ENCODE data around the gene LNPEP.

Gene LNPEP

GRCh38 chr5:96963267-96963666 lies 27.4 kb downstream of the LNPEP start:
- no peak for DNase-seq

- DNase-seq = no peak
These were observed 30.9 kb downstream of the LNPEP start for GRCh38 chr5:96966801-96967200.

GRCh38 chr5:96967400-96967799 lies 31.5 kb downstream of the LNPEP start:
- DNase-seq = no peak

- no peak for DNase-seq
These were observed 32.2 kb downstream of the LNPEP start for GRCh38 chr5:96968074-96968473.

- no peak for DNase-seq
These were observed 32.7 kb downstream of the LNPEP start for GRCh38 chr5:96968614-96969013.

- no peak for DNase-seq
These were observed 33.5 kb downstream of the LNPEP start for GRCh38 chr5:96969366-96969765.

DNA sequence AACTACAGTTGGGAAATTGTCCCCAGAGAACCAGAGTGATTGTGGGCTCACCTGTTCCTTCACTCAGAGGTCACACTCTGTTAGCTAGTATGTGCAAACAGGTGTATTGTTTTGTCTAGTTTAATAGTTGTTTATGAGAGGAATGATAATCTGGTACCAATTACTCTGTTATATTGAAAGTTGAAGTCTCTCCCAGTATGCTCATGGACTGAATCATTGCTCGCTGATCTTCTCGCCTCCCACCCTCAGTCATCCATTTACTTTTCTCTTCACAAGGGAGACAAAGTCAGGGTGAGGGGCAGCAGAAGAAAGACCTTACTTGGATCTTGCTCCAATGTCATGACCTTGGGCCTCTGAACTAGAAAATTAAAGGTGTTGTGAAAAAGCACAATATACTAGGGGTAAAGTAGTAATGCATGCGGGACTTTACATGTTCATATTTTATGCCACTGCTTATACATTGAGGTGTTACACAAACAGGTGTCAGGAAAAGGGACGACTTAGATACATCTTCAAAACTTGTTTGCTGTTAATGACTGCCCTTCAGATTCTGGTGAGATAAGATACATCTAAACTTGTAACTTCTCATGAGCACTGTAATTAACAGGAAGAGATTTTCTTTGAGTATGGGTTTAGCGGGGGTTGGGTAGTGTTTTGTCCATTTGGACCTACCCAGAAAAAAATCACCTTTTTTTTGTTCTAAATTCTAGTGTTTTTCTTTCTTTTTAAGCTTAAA lies 36.9 kb downstream of the LNPEP start:
- DNase-seq = no peak

- DNase-seq = no peak
These were observed 37.9 kb downstream of the LNPEP start for GRCh38 chr5:96973532-96974401.

GRCh38 chr5:96975656-96976055 lies 39.8 kb downstream of the LNPEP start:
- DNase-seq = no peak

DNA sequence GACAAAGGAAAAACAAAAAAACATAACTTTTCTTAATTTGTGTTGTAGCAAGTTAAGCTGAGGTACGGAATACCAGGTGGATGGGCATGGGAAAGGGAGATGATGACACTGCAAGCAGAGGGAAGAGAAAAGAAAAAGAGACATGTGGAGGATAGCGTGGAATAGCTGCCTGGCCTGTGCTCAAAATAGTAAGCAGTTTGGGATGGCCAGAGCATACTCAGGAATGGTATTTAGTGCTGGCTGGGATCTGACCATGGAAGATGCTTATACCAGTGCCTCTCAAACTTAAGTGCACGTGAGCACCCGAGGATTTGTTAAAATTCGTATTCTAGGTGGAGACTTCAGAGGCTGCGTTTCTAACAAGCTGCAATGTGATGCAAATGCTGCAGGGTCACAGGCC lies 41.3 kb downstream of the LNPEP start:
- no peak for DNase-seq

DNA sequence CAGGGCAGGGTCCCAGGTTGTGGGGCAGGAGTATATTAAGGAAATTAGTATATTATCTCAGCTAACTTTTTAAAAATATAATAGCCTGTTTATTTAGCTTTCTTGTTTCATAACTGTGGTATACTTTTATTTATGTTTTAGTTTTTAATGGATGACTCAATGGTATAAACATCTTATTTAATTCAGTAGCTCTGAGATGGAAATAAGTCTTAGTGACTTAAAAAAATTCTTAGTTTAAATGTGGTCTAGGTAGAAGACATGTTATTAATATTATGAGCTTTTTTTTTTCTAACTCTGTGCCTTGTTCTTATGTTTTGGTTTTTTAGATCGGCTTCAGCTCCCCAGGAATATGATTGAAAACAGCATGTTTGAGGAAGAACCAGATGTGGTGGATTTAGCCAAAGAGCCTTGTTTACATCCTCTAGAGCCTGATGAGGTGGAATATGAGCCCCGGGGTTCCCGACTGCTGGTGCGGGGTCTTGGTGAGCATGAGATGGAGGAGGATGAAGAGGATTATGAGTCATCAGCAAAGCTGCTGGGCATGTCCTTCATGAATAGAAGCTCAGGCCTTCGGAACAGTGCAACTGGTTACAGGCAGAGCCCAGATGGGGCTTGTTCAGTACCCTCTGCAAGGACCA lies 43.1 kb downstream of the LNPEP start:
- DNase-seq = no peak

DNA sequence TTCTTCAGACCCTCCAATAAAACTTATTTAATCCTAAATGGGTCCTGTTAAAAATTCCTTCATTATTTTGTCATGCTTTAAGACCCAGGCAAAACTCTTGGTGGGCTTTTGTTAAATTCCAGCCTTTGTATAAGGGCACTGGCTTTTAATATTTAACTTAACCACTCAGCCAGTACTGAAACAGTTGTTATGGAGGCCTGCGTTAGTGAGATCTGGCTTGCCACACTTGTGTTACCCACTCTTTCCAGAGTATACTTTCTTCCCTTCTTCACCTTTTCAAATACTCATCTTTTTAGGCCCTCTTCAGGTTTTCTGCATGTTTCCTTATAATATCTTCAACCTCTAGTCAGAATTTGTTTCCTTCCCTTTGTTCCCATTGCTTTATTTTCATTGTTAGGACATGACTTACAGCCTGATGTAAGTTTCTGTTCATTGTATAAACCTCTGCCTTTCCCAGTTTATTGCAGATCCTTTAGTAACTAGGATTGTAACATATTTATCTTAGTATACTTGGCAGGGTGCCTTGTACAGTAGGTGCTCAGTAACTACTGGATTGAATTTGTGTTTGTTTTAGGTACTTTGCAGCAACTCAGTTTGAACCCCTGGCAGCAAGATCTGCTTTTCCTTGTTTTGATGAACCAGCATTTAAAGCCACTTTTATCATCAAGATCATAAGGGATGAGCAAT lies 48.8 kb downstream of the LNPEP start:
- no peak for DNase-seq

DNA sequence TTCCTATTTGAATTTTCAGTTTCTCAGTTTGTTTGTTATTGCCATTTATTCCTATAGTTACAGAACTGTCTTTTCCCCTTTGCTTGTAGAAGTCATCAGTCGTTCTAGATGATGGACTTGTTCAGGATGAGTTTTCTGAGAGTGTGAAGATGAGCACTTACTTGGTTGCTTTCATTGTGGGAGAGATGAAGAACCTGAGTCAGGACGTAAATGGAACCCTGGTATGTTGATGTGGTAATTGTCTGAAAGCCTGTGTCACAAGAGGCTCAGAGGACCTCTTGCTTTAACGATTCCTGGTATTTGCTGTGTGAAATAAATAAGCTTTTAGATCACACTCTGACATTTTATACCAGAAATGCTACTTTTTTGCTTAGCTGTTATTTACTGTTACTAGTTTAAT lies 50.6 kb downstream of the LNPEP start:
- DNase-seq = no peak

DNA sequence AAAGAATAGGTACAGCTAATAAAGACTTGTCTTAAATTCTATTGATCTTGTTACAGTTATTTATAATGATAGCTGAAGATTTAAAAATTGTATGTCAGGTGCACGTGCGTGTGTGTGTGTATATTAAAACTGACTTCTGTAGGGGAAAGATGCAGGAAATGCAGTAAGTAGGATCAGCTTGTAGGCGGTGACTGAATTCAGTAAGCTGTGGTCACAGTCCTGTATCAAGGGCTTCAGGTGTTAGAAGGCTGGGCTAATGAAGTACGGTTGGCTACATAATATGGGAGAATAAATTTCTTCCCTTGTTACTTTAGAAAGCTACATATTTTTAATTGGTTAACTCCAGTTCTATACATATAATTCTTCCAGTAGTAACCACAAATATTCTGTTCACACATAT lies 54.2 kb downstream of the LNPEP start:
- DNase-seq = no peak

DNA sequence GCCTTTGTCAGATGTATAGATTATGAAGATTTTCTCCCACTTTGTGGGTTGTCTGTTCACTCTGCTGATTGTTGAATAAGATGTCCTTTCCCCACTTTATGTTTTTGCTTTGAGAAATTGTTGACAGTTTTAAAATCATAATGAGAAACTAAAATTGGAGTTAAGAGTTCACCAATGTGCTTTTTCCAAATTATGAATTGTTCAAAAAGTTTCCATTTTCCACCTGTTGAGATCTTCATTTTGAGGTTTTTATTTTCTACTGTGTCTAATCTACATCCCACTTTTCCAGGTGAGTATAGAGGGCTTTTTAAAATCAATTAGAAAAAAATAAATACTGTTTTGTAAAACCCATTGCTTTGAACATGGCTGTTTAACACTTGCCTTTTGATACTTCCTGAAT lies 55.8 kb downstream of the LNPEP start:
- DNase-seq = no peak

DNA sequence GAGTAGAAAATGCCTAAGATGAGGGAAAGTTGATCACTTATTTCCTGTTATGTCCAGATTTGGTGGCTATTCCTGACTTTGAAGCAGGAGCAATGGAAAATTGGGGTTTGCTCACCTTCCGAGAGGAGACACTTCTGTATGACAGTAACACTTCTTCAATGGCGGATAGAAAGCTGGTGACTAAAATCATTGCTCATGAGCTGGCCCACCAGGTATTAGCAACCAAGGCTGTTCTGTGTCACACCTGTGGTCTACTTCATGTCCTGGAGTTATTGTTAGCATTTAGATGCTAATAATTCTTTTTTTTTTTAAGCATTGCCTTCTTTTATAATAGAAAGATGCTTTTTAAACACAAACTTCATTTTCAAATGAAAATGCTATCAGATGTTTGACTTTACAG lies 57.9 kb downstream of the LNPEP start:
- no peak for DNase-seq

- DNase-seq = no peak
These were observed 58.6 kb downstream of the LNPEP start for GRCh38 chr5:96994493-96994892.

- DNase-seq = no peak
These were observed 59.5 kb downstream of the LNPEP start for GRCh38 chr5:96995419-96995818.

DNA sequence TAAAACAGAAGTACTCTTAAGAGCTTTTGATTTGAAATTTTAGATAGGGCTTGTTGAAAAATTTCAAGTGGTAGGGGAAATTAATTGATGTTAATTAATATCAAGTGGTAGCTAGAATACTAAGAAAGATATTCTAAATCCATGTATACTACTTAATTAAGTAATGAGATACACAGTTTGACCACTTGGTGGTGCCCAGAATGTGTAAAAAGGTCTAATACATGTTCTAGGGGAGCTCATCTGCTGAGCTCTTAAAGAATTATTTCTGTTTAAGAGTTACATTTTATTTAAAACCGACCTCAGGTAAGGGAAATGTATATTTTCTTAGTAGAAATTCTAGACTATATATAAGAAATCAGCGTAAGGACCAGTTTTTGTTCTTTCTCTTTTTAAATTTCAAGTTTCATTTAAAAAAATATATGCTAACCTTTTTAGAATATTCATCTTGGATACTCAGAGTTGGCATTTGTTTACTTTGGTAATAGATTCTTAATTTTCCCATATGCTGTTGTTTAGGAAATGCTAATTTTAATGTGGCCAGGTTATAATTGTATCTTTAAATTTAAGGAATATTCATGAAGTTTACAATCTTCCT lies 61.5 kb downstream of the LNPEP start:
- DNase-seq = no peak

DNA sequence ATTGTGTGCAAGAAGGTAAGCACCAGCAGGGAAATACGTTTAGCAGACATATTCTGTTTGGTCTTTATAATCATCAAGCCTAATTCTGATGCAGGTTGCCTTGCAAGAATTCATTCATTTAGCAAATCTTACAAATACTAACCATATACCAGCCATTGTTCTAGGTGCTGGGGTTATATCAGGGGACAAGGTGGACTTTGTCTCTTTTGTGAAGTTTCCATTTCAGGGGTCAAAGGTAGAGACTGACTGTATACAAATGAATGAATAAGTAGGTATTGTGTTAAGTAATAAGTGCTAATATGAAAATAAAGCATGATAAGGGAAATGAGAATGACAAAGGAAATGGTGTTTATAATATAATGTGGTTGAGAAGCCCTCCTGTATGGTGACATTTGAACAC lies 64.0 kb downstream of the LNPEP start:
- no peak for DNase-seq

DNA sequence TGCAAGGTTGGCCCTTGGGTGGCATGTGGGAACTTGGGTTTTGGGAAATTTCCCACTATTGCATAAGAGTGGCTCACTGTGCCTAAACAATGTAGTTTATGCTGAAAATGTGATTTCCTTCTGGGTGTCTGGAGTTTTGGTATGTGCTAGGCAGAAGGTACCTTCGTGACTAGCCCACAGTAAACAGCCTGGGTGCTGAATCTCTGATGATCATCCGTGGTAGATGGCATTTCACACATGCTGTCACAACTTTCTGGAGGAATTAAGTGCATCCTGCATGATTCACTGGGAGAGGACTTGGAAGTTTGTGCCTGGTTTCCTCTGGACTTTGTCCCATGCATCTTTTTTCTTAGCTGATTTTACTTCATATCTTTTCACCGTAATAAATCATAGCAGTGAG lies 64.5 kb downstream of the LNPEP start:
- DNase-seq = no peak

- DNase-seq = no peak
These were observed 67.1 kb downstream of the LNPEP start for GRCh38 chr5:97002983-97003382.
